ENCODE measurements around the gene WDR46.

DNA sequence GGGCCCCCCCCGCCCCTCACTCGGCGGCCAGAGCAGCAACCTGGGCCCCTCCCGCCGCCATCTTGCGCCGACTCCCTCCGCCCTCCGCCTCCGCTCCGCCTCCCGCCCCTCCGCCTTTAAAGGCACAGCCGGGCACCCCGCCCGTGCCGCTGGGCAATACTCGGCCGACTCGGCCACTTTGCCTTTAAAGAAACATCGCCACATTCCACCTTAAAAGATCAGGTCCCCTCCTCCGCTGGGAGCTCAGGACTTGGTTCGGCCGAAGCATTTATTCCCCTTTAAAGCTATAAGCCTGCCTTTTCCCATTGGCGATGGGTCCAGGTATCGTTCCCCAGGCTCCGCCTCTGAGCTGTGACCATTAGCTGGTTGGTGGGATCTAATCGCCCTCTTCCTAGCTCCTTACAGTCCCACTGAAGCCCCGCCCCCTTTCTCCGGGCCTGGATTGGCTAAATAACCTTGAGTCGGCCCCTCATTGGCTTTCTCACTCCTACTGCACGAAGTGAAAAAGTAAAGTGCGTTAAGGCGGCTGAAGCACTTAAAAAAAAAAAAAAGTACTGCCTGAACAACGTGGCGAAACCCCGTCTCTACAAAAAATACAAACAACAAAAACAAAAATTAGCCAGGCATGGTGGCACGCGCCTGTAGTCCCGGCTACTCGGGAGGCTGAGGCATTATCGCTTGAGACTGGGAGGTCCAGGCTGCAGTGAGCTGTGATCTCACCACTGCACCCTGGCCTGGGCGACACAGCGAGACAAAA, 28.8 kb upstream of the WDR46 start, which contains the start of gene ZBTB22:
- TF ChIP-seq, protein P1, sequence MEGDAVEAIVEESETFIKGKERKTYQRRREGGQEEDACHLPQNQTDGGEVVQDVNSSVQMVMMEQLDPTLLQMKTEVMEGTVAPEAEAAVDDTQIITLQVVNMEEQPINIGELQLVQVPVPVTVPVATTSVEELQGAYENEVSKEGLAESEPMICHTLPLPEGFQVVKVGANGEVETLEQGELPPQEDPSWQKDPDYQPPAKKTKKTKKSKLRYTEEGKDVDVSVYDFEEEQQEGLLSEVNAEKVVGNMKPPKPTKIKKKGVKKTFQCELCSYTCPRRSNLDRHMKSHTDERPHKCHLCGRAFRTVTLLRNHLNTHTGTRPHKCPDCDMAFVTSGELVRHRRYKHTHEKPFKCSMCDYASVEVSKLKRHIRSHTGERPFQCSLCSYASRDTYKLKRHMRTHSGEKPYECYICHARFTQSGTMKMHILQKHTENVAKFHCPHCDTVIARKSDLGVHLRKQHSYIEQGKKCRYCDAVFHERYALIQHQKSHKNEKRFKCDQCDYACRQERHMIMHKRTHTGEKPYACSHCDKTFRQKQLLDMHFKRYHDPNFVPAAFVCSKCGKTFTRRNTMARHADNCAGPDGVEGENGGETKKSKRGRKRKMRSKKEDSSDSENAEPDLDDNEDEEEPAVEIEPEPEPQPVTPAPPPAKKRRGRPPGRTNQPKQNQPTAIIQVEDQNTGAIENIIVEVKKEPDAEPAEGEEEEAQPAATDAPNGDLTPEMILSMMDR (IDR thresholded peaks at IDR 0.05 in 2 of 3, conservative IDR thresholded peaks at IDR 0.05 in 1 of 3; ENCODE audit: borderline replicate concordance in 1 of 3, insufficient read depth in 1 of 3, low read depth in 2 of 3, low read length in 2 of 3), result no peak
- TF ChIP-seq FOSL1 (IDR thresholded peaks at IDR 0.05; ENCODE audit: low read depth) (no peak), POLR2AphosphoS5 (IDR thresholded peaks at IDR 0.05; ENCODE audit: low read depth, low read length) (peak; percentile 21; the same call in 1 of the 2 replicates), EZH2 (IDR thresholded peaks at IDR 0.05) (no peak)

Measured in HCT116 (cell line).